Fibroblast of the conjunctiva (primary cell): ENCODE data around the gene NAV2.

Experiments used
- DNase-seq: peaks from one replicate; pipeline ENCODE4 v3.0.0-alpha.2; 2010; ENCODE audit warnings: low read depth

Gene NAV2

GRCh38 chr11:20158597-20159257 is 446.1 kb downstream of the NAV2 start:
- DNase-seq = peak; percentile 9

- DNase-seq = no peak
These were observed 447.1 kb downstream of the NAV2 start for GRCh38 chr11:20159466-20160381.

- no peak for DNase-seq
These were observed 448.0 kb downstream of the NAV2 start, which contains the start of gene DBX1 for GRCh38 chr11:20160425-20161229. DBX1 (minus strand) TSS chr11:20160475; CDS start chr11:20160324, 151 bp downstream.

GRCh38 chr11:20161230-20161918 is 448.7 kb downstream of the NAV2 start:
- no peak for DNase-seq

- no peak for DNase-seq
These were observed 449.5 kb downstream of the NAV2 start for GRCh38 chr11:20161923-20162744.

- no peak for DNase-seq
These were observed 450.5 kb downstream of the NAV2 start for GRCh38 chr11:20162824-20163782.

- no peak for DNase-seq
These were observed 451.3 kb downstream of the NAV2 start for GRCh38 chr11:20163783-20164481.
